SJSA1 (cell line): ENCODE data around the gene QRSL1. TPM values are rescaled to one million over a fixed set of nuclear protein-coding genes. Genes with fewer than 3 reads are reported as not detected.
"Not testable (repeated sequence)": the region's sequence is repeated elsewhere in the genome, so short reads cannot be mapped to it uniquely, and the experiment has no call there.

Source experiments
- DNase-seq, 2 experiments: peaks; one replicate each; pipeline ENCODE4 v3.0.0-alpha.2; 2015 to 2020; ENCODE audit warnings: low spot score in 2 of 2, low read depth in 1 of 2
- H3K27ac ChIP-seq: fragments of 250-450 bp; sonication (Bioruptor Pico); 2 replicates; pipeline ENCODE4 v1.5.1; 2020; ENCODE audit warnings: mild to moderate bottlenecking, moderate library complexity
- H3K27me3 ChIP-seq: fragments of 250-450 bp; sonication (Bioruptor Pico); replicated peaks from 2 replicates; pipeline ENCODE4 v1.5.1; 2020; ENCODE audit warnings: mild to moderate bottlenecking, moderate library complexity
- H3K36me3 ChIP-seq: fragments of 250-450 bp; sonication (Bioruptor Pico); 2 replicates; pipeline ENCODE4 v1.5.1; 2020; ENCODE audit warnings: mild to moderate bottlenecking
- H3K4me1 ChIP-seq: fragments of 250-450 bp; sonication (Bioruptor Pico); replicated peaks from 2 replicates; pipeline ENCODE4 v1.6.1; 2021; ENCODE audit warnings: mild to moderate bottlenecking
- H3K4me3 ChIP-seq: fragments of 250-450 bp; sonication (Bioruptor Pico); 2 replicates; pipeline ENCODE4 v1.5.1; 2020; ENCODE audit warnings: mild to moderate bottlenecking
- H3K9me3 ChIP-seq: fragments of 250-450 bp; sonication (Bioruptor Pico); replicated peaks from 2 replicates; pipeline ENCODE4 v1.5.1; 2020; ENCODE audit warnings: mild to moderate bottlenecking
- total RNA-seq: library from RNA; depleted of rRNA; stranded (reverse); fragments of >200 nt; shearing (Covaris generic); gene quantifications from 2 replicates; pipeline ENCODE4 v1.2.3, GENCODE V29; 2014

Gene QRSL1
- total RNA-seq, 1 experiment from 2014 or later: 19.3 TPM

DNA sequence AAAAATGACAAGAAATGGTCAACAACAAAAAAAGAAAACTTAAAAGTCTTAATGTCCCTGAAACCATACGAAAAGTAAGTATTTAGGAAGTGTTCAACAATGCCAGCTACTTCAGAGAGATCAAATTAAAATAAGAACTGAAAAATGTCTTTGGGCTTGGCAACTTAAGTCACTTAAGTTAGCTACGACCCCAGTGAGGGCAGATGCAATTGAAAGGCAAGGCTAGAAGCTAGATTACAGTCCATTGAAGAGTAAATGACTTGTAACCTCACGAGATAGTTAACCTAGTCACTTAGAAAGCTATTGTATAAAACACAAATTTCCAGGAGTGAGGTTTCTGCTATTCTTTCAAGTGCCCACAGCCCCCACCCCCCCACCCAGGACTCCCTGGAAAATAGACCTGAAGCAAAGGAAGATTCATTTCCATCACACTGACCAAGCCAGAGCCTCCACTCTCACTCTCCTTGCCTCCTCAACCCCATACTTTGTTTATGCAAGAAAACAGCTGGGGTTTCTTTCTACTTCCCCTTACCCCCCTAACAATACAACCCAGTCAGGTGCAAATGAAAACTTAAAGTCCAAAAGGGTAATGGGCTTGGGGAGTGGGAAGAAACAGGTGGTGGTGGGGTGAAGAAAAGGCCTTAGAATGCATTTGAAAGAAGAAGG, 14.7 kb upstream of the QRSL1 start:
- Histone ChIP-seq H3K4me3 (no peak overlapping the region), H3K4me1 (no peaks in the 10 kb centered on the region), H3K9me3 (no peaks in the 10 kb centered on the region), H3K27ac (no peak overlapping the region), H3K27me3 (no peaks in the 10 kb centered on the region), H3K36me3 (no peaks in the 10 kb centered on the region)
- no peak for DNase-seq

DNA sequence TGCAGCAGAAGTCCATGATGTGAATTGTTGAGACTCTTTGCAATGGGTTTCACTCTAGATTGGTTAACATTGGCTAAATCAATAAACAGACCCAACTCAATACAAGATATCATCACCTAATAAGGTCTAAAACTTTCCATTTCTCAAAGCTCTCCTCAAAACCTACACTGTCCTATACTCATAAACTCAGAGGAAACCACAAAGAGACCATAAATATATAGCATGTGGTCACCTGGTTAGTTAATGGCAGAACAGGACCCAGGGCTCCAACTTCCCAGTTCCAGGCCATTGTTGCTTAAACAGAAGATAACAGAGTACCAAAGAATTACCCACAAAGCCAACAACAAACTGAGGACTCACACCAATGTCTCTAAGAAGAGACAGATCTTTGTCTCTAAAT, 12.1 kb upstream of the QRSL1 start:
- H3K27me3 ChIP-seq: no peaks in the 10 kb centered on the region
- DNase-seq: no peak
- H3K9me3 ChIP-seq: no peaks in the 10 kb centered on the region
- no peaks in the 10 kb centered on the region for H3K4me1 ChIP-seq
- H3K27ac ChIP-seq: no peak overlapping the region
- H3K36me3 ChIP-seq: no peaks in the 10 kb centered on the region
- no peak overlapping the region for H3K4me3 ChIP-seq

DNA sequence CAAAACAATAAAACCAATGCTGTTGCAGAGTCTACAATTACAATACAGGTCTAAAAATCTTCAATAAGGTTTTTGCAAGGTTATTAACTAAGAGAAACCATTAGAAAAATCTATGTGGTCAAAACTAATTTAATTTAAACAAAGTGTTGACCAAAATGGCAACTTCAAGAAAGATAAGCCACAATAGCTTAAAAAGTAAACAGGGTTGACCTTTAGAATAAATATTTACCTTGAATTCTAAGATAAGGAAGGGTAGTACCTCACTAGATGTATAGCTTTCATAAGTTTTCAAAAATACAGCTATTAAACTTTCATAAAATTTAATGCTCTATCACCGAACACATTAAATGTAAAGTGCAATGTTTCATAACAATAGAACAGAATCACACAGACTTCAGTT, 11.5 kb upstream of the QRSL1 start:
- Histone ChIP-seq H3K27ac (no peak overlapping the region), H3K36me3 (no peaks in the 10 kb centered on the region), H3K4me1 (no peaks in the 10 kb centered on the region), H3K27me3 (no peaks in the 10 kb centered on the region), H3K9me3 (no peaks in the 10 kb centered on the region), H3K4me3 (no peak overlapping the region)
- no peak for DNase-seq

DNA sequence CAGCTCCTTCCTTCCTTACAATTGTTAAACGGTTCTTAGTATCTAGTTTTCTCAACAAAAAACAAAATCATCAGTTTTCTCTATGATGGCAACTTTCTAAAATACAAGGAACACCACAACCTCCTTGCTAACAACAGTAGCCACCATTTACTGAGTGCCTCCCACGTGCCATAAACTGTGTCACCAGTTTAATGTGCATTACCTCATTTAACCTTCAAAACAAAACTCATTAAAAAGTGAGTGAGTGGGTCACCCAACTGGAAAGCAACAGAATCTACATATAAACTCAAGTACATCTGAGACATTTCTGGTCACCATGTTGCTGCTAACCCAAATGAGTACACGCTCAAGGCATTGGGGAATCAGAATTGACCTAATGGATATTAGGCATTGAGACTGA, 11.1 kb upstream of the QRSL1 start:
- Histone ChIP-seq H3K4me1 (no peaks in the 10 kb centered on the region), H3K36me3 (no peaks in the 10 kb centered on the region), H3K27me3 (no peaks in the 10 kb centered on the region), H3K4me3 (no peak overlapping the region), H3K9me3 (no peaks in the 10 kb centered on the region), H3K27ac (no peak overlapping the region)
- DNase-seq: no peak

DNA sequence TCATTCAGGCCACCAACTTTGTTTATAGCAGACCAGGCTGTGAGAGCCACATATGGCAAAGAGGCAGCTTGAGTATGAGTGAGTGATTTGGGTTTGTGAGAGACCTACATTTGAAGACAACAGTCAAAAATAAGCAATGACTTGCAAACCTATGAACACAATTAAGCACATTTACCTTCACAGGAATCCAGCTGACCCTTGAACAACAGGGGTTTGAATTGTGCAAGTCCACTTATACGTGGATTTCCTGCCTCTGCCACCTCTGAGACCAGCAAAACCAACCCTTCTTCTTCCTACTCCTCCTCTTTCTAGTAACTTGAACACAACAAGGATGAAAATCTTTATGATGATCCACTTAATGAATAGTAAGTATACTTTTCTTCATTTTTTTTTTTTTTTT, 10.2 kb upstream of the QRSL1 start:
- Histone ChIP-seq H3K4me1 (no peaks in the 10 kb centered on the region), H3K4me3 (no peak overlapping the region), H3K36me3 (no peaks in the 10 kb centered on the region), H3K27ac (no peak overlapping the region), H3K9me3 (no peaks in the 10 kb centered on the region), H3K27me3 (no peaks in the 10 kb centered on the region)
- DNase-seq: no peak

DNA sequence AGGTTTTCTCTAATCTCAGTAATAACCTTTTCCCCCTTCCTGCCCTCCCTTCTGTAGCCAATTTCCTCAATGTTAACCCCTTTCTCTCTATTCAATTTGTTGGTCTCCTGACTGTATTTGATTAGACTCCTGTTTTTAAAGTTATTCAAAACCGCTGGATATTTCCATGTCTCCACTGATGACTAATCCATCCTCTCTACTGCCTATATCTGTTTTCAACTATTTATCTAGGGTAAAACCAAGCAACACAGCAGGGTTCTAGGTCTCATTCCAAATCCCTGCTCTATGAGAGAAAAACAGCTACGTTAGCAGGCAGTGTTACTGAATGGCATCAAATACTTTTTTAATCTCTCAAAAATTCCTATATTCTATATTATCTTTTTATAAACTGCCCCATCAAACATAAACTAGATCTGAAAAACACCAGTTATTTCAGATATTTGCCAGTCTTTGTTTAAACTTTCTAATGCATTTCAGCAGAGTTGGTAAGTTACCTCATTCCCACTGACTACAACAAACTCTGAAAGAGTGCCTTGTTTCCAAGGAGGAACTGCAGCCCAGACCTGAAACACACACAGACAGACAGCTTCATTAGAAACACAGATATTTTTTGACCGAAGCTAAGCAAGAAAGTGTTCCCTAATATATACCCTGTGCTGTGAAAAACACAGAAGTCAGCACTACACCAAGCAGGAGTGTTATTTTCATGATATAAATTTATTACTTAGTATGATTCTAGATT, 8.3 kb upstream of the QRSL1 start:
- no peak for DNase-seq
- Histone ChIP-seq H3K27ac (no peak overlapping the region), H3K36me3 (no peaks in the 10 kb centered on the region), H3K27me3 (no peaks in the 10 kb centered on the region), H3K9me3 (no peaks in the 10 kb centered on the region), H3K4me1 (no peaks in the 10 kb centered on the region), H3K4me3 (no peak overlapping the region)

DNA sequence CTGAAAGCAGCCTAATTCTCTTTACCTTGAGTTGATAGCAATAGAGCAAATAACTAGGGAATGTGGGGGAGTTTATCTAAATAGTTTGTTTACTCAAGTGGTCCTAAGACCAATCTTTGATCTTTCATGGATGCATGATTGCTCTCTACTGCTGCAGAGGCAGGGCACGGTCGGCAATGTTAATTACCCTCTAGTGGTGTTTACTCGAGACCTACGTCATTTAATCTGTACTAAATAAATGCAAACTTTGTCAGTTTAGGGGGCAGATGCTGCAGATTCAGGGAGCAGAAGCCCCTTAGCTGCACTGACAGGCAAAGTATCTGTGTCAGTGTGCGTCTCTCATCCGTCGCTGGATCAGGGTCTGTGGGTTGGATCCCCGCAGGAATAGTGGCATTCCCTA, 7.0 kb upstream of the QRSL1 start:
- Histone ChIP-seq H3K36me3 (no peaks in the 10 kb centered on the region), H3K27me3 (no peaks in the 10 kb centered on the region), H3K4me3 (no peak overlapping the region), H3K4me1 (no peaks in the 10 kb centered on the region), H3K9me3 (no peaks in the 10 kb centered on the region), H3K27ac (no peak overlapping the region)
- no peak for DNase-seq

DNA sequence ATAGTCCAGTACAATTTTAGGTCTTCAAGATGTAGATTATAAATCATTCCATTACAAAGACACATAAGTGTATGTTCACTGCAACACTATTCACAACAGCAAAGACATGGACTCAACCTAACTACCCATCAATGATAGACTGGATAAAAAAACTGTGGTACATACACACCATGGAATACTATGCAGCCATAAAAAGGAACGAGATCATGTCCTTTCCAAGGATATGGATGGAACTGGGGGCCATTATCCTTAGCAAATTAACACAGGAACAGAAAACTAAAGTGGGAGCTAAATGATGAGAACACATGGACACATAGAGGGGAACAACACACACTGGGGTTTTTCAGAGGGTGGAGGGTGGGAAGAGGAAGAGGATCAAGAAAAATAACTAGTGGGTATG, 6.3 kb upstream of the QRSL1 start:
- Histone ChIP-seq H3K9me3 (no peaks in the 10 kb centered on the region), H3K36me3 (no peaks in the 10 kb centered on the region), H3K27ac (no peak overlapping the region), H3K27me3 (no peaks in the 10 kb centered on the region), H3K4me1 (no peaks in the 10 kb centered on the region), H3K4me3 (no peak overlapping the region)
- DNase-seq: no peak

DNA sequence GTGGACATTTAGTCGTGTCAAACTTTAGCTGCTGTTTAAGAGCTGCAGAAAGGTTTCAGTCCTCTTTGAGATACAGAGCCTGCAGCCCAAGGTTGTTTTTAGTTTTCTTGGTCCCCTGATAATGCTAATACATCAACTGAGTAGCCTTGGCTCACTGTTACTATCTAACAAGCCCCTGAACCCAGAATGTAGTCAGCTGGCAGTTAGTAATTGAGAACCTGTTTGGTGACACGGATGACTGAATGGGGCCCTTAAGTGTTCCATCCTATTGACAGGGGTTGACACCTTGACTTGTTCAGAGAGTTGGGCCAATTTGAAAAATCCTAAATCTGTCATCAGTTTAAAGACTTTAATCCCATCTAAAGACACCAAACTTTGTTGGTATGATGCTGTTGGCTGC, 2.9 kb upstream of the QRSL1 start:
- DNase-seq: no peak
- no peak overlapping the region for H3K4me3 ChIP-seq

DNA sequence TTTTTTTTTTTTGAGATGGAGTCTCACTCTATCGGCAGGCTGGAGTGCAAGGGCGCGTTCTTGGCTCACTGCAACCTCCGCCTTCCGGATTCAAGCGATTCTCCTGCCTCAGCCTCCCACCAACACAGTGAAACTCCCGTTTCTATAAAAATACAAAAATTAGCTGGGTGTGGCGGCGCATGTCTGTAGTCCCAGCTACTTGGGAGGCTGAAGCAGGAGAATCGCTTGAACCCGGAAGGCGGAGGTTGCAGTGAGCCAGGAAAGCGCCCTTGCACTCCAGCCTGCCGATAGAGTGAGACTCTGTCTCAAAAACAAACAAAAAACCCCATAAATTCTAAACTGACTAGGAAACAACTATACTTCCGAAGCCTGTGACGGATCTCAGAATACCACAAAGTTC, 1.6 kb upstream of the QRSL1 start:
- H3K27ac ChIP-seq, DNase-seq, H3K4me3 ChIP-seq, H3K36me3 ChIP-seq, H3K27me3 ChIP-seq, H3K9me3 ChIP-seq: not testable (repeated sequence)
- peaks cover 11% of the 10 kb centered on the region for H3K4me1 ChIP-seq

More for the DNA sequence above, 2.9 kb upstream of the QRSL1 start:
- Histone ChIP-seq H3K9me3 (no peaks in the 10 kb centered on the region), H3K27me3 (no peaks in the 10 kb centered on the region), H3K27ac (no peak overlapping the region), H3K36me3 (peaks cover 5% of the 10 kb centered on the region), H3K4me1 (peaks cover 11% of the 10 kb centered on the region)

DNA sequence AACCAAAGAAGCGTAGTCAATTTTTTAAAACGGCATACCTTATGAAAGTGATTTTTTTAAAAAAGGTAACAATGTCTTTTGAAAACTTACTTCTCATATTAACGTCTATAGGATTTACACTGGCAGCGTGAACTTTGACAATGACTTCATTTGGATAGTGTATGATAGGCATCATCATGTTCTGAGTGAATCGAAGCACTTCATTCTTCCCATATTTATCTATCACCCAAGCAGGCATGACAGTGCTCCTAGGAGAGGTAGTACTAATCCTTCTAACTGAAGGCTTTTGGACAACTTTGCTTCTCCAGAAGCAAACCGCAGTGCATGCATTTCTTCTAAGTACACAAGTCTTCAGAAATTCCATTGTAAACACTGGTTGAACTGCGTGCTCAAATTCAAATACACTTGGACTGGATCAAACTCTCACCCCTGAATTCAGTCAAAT, 698 bp upstream of the QRSL1 start:
- no peak for DNase-seq
- Histone ChIP-seq H3K9me3 (no peaks in the 10 kb centered on the region), H3K27ac (peak overlapping the region; percentile 84), H3K36me3 (peaks cover 7% of the 10 kb centered on the region), H3K27me3 (no peaks in the 10 kb centered on the region), H3K4me3 (peak overlapping the region; percentile 83), H3K4me1 (peaks cover 11% of the 10 kb centered on the region)

DNA sequence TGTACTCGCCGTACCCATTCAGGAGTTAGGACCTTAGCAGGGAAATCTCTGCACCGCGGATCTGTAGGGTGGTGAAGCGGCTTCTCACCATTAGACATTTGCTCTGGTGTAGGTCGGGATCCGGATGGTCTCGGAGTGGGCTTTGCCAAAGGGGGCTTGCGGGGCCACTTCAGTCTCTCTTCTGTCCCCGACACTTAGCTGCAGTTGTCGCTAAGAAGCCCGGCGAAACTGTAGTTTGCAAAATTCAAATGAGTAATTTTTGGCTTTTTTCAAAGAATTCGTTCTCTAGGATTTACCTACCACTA, 433 bp downstream of the QRSL1 start:
- H3K36me3 ChIP-seq: peaks cover 7% of the 10 kb centered on the region
- H3K27me3 ChIP-seq: no peaks in the 10 kb centered on the region
- no peak for DNase-seq
- peaks cover 11% of the 10 kb centered on the region for H3K4me1 ChIP-seq
- peak overlapping the region; percentile 83 for H3K4me3 ChIP-seq
- no peaks in the 10 kb centered on the region for H3K9me3 ChIP-seq
- peak overlapping the region; percentile 84 for H3K27ac ChIP-seq

DNA sequence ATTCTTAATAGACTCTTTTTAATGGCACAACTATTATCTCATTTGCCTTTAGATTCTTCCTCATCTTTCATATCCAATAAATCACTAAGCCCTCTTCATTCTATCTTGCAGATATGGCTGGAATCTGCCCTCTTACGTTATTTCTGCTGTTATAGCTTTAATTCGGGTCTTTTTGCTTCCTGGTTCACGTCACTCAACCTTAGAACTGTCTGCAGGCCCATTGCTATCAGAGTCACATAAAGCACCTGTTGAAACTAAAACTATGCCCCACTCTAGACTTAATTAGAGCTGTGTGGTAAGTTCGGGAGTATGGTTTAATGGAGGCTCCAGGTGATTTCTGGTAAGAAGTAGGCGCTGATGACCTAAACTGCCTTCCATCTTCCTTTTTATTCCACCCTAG, 988 bp downstream of the QRSL1 start:
- H3K27me3 ChIP-seq: no peaks in the 10 kb centered on the region
- H3K9me3 ChIP-seq: no peaks in the 10 kb centered on the region
- H3K4me1 ChIP-seq: peaks cover 11% of the 10 kb centered on the region
- H3K36me3 ChIP-seq: peaks cover 12% of the 10 kb centered on the region
- H3K27ac ChIP-seq: peak overlapping the region; percentile 84; the same call in 1 of the 2 replicates
- H3K4me3 ChIP-seq: peak overlapping the region; percentile 83
- DNase-seq: no peak

DNA sequence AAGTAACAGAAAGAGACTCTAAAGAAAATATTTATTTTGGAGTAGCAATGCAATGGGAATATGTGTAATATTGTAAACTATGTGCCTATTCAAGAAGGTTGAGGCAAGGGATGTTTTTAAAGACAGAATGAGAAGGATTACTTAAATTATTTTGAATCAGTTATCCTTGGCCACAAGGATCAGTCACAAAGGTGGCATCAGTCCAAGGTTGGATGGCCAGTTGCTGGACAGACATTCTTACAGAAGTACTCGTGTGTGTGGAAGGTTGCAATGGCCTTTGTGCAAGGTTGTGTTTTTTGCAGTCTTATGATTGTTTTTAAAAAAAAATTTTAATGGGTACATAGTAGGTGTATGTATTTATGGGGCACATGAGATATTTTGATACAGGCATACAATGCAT, 2.0 kb downstream of the QRSL1 start:
- Histone ChIP-seq H3K4me1 (peaks cover 11% of the 10 kb centered on the region), H3K27ac (no peak overlapping the region), H3K9me3 (no peaks in the 10 kb centered on the region), H3K36me3 (peaks cover 13% of the 10 kb centered on the region), H3K4me3 (no peak overlapping the region), H3K27me3 (no peaks in the 10 kb centered on the region)
- peak; percentile 10 to 56 for DNase-seq

DNA sequence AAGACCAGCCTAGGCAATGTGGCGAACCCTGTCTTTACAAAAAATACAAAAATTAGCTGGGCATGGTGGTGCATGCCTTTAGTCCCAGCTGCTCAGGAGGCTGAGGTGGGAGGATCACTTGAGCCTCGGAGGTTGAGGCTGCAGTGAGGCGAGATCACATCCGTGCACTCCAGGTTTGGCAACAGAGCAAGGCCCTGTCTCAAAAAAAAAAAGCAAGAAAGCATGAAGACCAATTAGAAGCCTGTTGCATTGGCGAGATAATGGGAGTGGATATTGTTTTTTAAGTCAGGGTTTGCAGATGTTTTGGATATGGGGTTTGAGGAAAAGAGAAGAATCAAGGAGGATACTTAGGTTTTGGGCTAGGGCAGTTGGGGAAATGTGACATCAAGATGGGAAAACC, 5.2 kb downstream of the QRSL1 start:
- H3K4me3 ChIP-seq: no peak overlapping the region
- no peak for DNase-seq
- peaks cover 8% of the 10 kb centered on the region for H3K4me1 ChIP-seq
- H3K27ac ChIP-seq: no peak overlapping the region
- H3K36me3 ChIP-seq: peaks cover 11% of the 10 kb centered on the region
- no peaks in the 10 kb centered on the region for H3K27me3 ChIP-seq
- no peaks in the 10 kb centered on the region for H3K9me3 ChIP-seq
